ENCODE results near the gene RGS13. TPM values are rescaled to one million over a fixed set of nuclear protein-coding genes. Genes with fewer than 3 reads are reported as not detected.

RGS13 gene
- total RNA-seq, 4 donors from 2014 or later = 0.22 to 0.78 TPM; not detected in 2

DNA sequence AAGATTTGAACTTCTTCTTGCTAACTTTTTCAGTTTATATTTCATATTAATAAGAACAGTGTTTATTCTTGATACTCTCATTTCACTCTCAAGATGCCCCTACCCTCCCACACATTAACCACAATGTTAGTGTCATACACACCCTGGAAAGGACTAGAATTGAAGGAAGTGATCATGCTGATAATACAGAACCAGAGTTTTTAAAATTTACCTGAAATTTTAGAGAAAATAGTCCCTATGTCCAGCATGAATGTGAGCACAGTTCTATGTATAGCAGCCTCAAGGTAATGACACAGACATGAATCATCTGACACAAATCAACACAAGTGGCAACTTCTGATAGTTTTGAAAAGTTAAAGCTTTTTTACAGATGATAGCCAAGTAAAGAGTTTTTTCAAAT is 34.4 kb upstream of the RGS13 start:
- no peaks in the 10 kb centered on the region for H3K4me1 ChIP-seq
- H3K9me3 ChIP-seq = no peaks in the 10 kb centered on the region
- DNase-seq (ENCODE audit: low spot score in 2 of 2) = no peak
- no peaks in the 10 kb centered on the region for H3K36me3 ChIP-seq
- no peak overlapping the region for H3K27ac ChIP-seq
- no peak overlapping the region for H3K4me3 ChIP-seq
- no peaks in the 10 kb centered on the region for H3K27me3 ChIP-seq
- TF ChIP-seq, protein P1, sequence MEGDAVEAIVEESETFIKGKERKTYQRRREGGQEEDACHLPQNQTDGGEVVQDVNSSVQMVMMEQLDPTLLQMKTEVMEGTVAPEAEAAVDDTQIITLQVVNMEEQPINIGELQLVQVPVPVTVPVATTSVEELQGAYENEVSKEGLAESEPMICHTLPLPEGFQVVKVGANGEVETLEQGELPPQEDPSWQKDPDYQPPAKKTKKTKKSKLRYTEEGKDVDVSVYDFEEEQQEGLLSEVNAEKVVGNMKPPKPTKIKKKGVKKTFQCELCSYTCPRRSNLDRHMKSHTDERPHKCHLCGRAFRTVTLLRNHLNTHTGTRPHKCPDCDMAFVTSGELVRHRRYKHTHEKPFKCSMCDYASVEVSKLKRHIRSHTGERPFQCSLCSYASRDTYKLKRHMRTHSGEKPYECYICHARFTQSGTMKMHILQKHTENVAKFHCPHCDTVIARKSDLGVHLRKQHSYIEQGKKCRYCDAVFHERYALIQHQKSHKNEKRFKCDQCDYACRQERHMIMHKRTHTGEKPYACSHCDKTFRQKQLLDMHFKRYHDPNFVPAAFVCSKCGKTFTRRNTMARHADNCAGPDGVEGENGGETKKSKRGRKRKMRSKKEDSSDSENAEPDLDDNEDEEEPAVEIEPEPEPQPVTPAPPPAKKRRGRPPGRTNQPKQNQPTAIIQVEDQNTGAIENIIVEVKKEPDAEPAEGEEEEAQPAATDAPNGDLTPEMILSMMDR (IDR thresholded peaks at IDR 0.05) = no peak
- TF ChIP-seq POLR2A (IDR thresholded peaks at IDR 0.05) (no peak), EP300 (IDR thresholded peaks at IDR 0.05) (no peak)

DNA sequence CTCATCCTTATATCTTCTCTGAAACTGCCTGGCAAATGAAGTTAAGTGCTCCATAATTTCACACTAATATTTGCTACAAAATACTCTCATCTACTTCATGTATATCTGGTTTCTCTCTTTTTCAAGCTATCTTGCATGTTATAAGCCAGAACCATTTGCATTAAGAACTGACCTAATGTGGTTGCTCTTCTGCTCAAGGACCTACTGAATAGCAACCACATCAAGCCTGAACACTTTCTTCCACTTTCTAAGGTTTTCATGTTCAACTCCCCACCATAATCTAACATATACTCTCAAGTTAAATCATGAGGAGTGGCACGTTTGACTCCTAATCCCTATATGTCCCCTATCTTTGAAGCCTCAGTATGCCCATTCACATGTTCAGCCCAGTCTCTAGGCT is 33.2 kb upstream of the RGS13 start:
- Histone ChIP-seq H3K27ac (no peak overlapping the region), H3K27me3 (no peaks in the 10 kb centered on the region), H3K36me3 (no peaks in the 10 kb centered on the region), H3K4me1 (no peaks in the 10 kb centered on the region), H3K9me3 (no peaks in the 10 kb centered on the region), H3K4me3 (no peak overlapping the region)
- TF ChIP-seq POLR2A (IDR thresholded peaks at IDR 0.05) (no peak), EP300 (IDR thresholded peaks at IDR 0.05) (no peak)
- TF ChIP-seq, protein P1 (IDR thresholded peaks at IDR 0.05) = no peak
- WGBS, 2 donors = 77 to 81% methylated on average over 1 of the region's 1 CpG
- no peak for DNase-seq (ENCODE audit: low spot score in 2 of 2)

DNA sequence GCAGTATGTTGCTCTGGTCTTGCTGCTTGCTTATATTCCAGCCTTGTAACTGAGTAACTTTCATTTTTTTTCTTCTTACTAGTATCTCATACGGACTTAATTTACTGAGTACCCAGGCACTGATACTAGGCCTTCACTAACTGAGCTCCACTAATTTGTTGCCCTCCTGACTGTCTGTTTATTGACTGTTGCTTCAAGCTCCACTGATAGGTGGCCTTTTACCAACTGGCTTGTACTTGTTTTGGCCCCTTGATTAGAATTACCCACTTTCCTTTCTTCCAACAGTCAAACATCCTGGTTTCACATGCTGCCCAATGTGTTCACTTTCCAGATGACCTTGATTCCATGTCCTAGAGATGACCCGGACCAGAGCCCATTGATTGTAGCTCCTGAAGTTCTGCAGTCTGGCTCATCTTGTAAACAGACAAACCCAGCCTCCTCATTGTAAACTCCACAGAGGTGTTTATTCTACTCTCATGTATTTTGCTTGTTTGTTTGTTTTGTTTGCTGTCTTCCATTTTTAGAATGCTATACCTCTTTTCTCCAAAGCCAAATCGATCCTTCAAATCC is 32.6 kb upstream of the RGS13 start:
- H3K27ac ChIP-seq = no peak overlapping the region

DNA sequence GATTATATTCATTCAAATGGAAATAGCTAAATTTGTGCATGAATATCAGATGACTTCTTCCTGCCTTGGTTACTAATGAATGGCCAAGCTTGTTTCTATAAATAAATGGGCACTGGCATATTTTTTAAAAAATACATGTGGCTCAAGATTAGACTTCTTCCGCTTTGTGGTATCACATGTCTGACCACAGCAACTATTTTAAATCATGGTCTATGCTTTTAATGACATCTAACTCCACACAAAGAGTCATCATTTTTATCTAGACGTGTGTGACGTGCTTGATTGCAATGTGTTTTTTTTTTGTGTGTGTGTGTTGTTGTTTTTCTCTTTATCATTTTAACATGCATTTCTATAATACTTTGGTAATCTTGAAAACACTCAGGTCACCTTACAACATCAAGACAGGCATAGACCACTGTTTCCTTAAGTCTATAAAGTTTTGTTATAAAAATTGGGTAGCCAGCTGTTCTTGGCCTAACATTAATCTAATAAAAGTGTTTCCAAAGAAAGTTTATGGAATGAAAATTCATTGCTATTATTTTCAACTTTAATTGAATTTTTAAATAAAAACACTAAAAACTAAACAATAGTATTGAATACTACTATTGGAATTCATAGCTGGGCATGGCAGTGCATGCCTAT is 30.8 kb upstream of the RGS13 start:
- H3K27me3 ChIP-seq = no peaks in the 10 kb centered on the region
- TF ChIP-seq EP300 (IDR thresholded peaks at IDR 0.05) = peak in 1 of 2 donors; percentile 54
- TF ChIP-seq, protein P1 (IDR thresholded peaks at IDR 0.05) = no peak
- H3K27ac ChIP-seq = no peak overlapping the region
- H3K9me3 ChIP-seq = no peaks in the 10 kb centered on the region
- no peak overlapping the region for H3K4me3 ChIP-seq
- no peak for DNase-seq (ENCODE audit: low spot score in 2 of 2)
- H3K4me1 ChIP-seq = peaks cover 0 to under 1% (median 0%) of the 10 kb centered on the region in 4 donors
- 69 to 81% methylated on average over 3 of the region's 3 CpGs for WGBS, 2 donors
- no peaks in the 10 kb centered on the region for H3K36me3 ChIP-seq

More for the DNA sequence above, 32.6 kb upstream of the RGS13 start:
- Histone ChIP-seq H3K36me3 (no peaks in the 10 kb centered on the region), H3K4me1 (no peaks in the 10 kb centered on the region), H3K9me3 (no peaks in the 10 kb centered on the region), H3K27me3 (no peaks in the 10 kb centered on the region), H3K4me3 (no peak overlapping the region)
- DNase-seq (ENCODE audit: low spot score in 2 of 2) = no peak
- 78 to 82% methylated on average over 3 of the region's 3 CpGs for WGBS, 2 donors
- TF ChIP-seq, protein P1 (IDR thresholded peaks at IDR 0.05) = no peak
- TF ChIP-seq POLR2A (IDR thresholded peaks at IDR 0.05) = no peak

DNA sequence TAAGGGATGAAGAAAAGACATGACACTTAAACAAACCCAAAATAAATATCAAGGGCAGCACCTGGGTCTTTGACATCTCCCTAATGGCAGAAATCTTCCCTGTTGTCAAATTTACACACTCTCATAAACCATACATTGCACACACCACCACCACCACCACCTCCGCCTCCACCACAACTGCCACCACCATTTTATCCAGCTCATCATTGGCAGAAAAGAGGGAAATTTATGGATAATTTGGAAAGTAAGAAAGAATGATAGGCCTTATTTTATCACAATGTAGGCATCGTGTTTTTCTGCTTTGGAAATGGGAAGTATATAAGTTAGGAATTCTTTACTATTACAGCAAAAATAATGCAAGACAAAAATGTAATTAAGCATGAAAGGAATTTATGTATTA is 27.3 kb upstream of the RGS13 start:
- WGBS, 2 donors = 62 to 90% methylated on average over 2 of the region's 2 CpGs

More for the DNA sequence above, 27.3 kb upstream of the RGS13 start:
- no peak for DNase-seq (ENCODE audit: low spot score in 2 of 2)
- no peaks in the 10 kb centered on the region for H3K27me3 ChIP-seq
- no peaks in the 10 kb centered on the region for H3K9me3 ChIP-seq
- H3K4me3 ChIP-seq = no peak overlapping the region
- no peak overlapping the region for H3K27ac ChIP-seq
- H3K36me3 ChIP-seq = no peaks in the 10 kb centered on the region
- H3K4me1 ChIP-seq = peaks cover 0 to 5% (median 0%) of the 10 kb centered on the region in 4 donors
- TF ChIP-seq EP300 (IDR thresholded peaks at IDR 0.05) (no peak), POLR2A (IDR thresholded peaks at IDR 0.05) (no peak)
- TF ChIP-seq, protein P1 (IDR thresholded peaks at IDR 0.05) = no peak

Measured in tibial nerve (tissue), 4 donors.